ENCODE measurements around the gene CNOT4.

CNOT4 gene

GRCh38 chr7:135403302-135403701 lies 106.6 kb downstream of the CNOT4 start:
- no peak for DNase-seq (ENCODE audit: low spot score)

GRCh38 chr7:135397689-135398088 lies 112.2 kb downstream of the CNOT4 start:
- no peak for DNase-seq (ENCODE audit: low spot score)

- DNase-seq (ENCODE audit: low spot score) = no peak
Measured at GRCh38 chr7:135392701-135393100, 117.2 kb downstream of the CNOT4 start.

GRCh38 chr7:135391514-135391913 lies 118.4 kb downstream of the CNOT4 start:
- no peak for DNase-seq (ENCODE audit: low spot score)

- no peak for DNase-seq (ENCODE audit: low spot score)
Measured at GRCh38 chr7:135390829-135391228, 119.1 kb downstream of the CNOT4 start.

GRCh38 chr7:135389971-135390370 lies 119.9 kb downstream of the CNOT4 start:
- no peak for DNase-seq (ENCODE audit: low spot score)

GRCh38 chr7:135388616-135389015 lies 121.3 kb downstream of the CNOT4 start:
- no peak for DNase-seq (ENCODE audit: low spot score)

- no peak for DNase-seq (ENCODE audit: low spot score)
Measured at GRCh38 chr7:135386776-135387175, 123.1 kb downstream of the CNOT4 start.

- no peak for DNase-seq (ENCODE audit: low spot score)
Measured at GRCh38 chr7:135386181-135386580, 123.7 kb downstream of the CNOT4 start.

GRCh38 chr7:135385209-135385608 lies 124.7 kb downstream of the CNOT4 start:
- DNase-seq (ENCODE audit: low spot score) = no peak

GRCh38 chr7:135383525-135384175 lies 126.3 kb downstream of the CNOT4 start:
- DNase-seq (ENCODE audit: low spot score) = no peak

GRCh38 chr7:135382173-135382572 lies 127.7 kb downstream of the CNOT4 start:
- no peak for DNase-seq (ENCODE audit: low spot score)

GRCh38 chr7:135381369-135381768 lies 128.5 kb downstream of the CNOT4 start:
- no peak for DNase-seq (ENCODE audit: low spot score)

- no peak for DNase-seq (ENCODE audit: low spot score)
Measured at GRCh38 chr7:135380351-135380750, 129.6 kb downstream of the CNOT4 start.

- no peak for DNase-seq (ENCODE audit: low spot score)
Measured at GRCh38 chr7:135377171-135377570, 132.7 kb downstream of the CNOT4 start.

GRCh38 chr7:135375908-135376699 lies 133.8 kb downstream of the CNOT4 start:
- no peak for DNase-seq (ENCODE audit: low spot score)

- no peak for DNase-seq (ENCODE audit: low spot score)
Measured at GRCh38 chr7:135374736-135375135, 135.2 kb downstream of the CNOT4 start.

GRCh38 chr7:135372222-135372621 lies 137.7 kb downstream of the CNOT4 start:
- no peak for DNase-seq (ENCODE audit: low spot score)

GRCh38 chr7:135370656-135371055 lies 139.2 kb downstream of the CNOT4 start:
- no peak for DNase-seq (ENCODE audit: low spot score)

GRCh38 chr7:135369405-135369804 lies 140.5 kb downstream of the CNOT4 start:
- no peak for DNase-seq (ENCODE audit: low spot score)

- DNase-seq (ENCODE audit: low spot score) = no peak
Measured at GRCh38 chr7:135368416-135369186, 141.3 kb downstream of the CNOT4 start.

- DNase-seq (ENCODE audit: low spot score) = no peak
Measured at GRCh38 chr7:135366843-135367508, 142.9 kb downstream of the CNOT4 start.
